GM12878 (cell line): ENCODE measurements around the gene EHD1. TPM values are rescaled to one million over a fixed set of nuclear protein-coding genes. Genes with fewer than 3 reads are reported as not detected.

Source experiments
- POU2F2 ChIP-seq: IDR thresholded peaks from 3 replicates; pipeline ENCODE4 v1.6.1; 2011; ENCODE audit warnings: low read depth, mild to moderate bottlenecking, low read length, borderline replicate concordance
- REST ChIP-seq: IDR thresholded peaks from 2 replicates; pipeline ENCODE4 v1.6.1; 2012; ENCODE audit warnings: mild to moderate bottlenecking, low read depth, low read length
- SMAD5 ChIP-seq: IDR thresholded peaks from 2 replicates; pipeline ENCODE4 v1.6.1; 2016; ENCODE audit warnings: antibody characterized with exemption, low read depth
- ZBED1 ChIP-seq: IDR thresholded peaks from 2 replicates; pipeline ENCODE4 v1.6.1; 2016; ENCODE audit warnings: borderline replicate concordance
- polyA plus RNA-seq, 11 experiments: library from polyadenylated mRNA; depleted of rRNA in 4 of 11; unstranded in 6 of 11; stranded (reverse) in 5 of 11; fragments of >200 nt; fragmentation: Nextera tagmentation in 4 of 11; fragmentation: Illumina TruSeq in 1 of 11; extraction: Ambion mirVana in 4 of 11; extraction: Trizol in 1 of 11; gene quantifications; 1 replicate in 1 of 11; 2 replicates in 10 of 11; pipeline versions ENCODE4 v1.2.1 to v1.2.3, GENCODE V29; 2011 to 2016; ENCODE audit warnings: inconsistent platforms in 2 of 11, missing spikeins in 2 of 11, low read depth in 1 of 11
- total RNA-seq, 4 experiments: library from RNA; depleted of rRNA in 3 of 4; stranded (reverse); fragments of >200 nt in 3 of 4; fragmentation: Illumina TruSeq in 1 of 4; extraction: Trizol in 1 of 4; gene quantifications; 2 replicates each; pipeline versions ENCODE4 v1.2.1 to v1.2.3, GENCODE V29; 2013 to 2021

The EHD1 gene
- total and polyA plus RNA-seq, 10 of the 15 experiments (the other 5 are each of a cell fraction or from before 2014, with no cell fraction given), result 1.0 to 165 (median 66.5) TPM

- TF ChIP-seq REST (no peak), POU2F2 (peak; percentile 96), ZBED1 (peak; percentile 85; the same call in 1 of the 2 replicates), SMAD5 (peak; percentile 24; the same call in 1 of the 2 replicates)
These were observed 12.9 kb downstream of the EHD1 start (continued) for GRCh38 chr11:64865286-64866172.
